ENCODE data around the gene RERG.
"Not testable (repeated sequence)": the region's sequence is repeated elsewhere in the genome, so short reads cannot be mapped to it uniquely, and the experiment has no call there.

RERG gene

GRCh38 chr12:15231493-15231892 is 10.3 kb upstream of the RERG start:
- no peaks in the 10 kb centered on the region for H3K9me3 Mint-ChIP-seq
- H3K36me3 Mint-ChIP-seq, result no peaks in the 10 kb centered on the region
- CTCF ChIA-PET, result interaction anchor here (1.5 to 3.2 kb wide), 2 partner anchors 10 to 22 kb away, joined by 3 to 18 read pairs; partner anchors contain the start of gene RERG
- H3K27me3 Mint-ChIP-seq, result peaks cover 17% of the 10 kb centered on the region
- H3K27ac Mint-ChIP-seq, result no peak overlapping the region
- DNase-seq, result no peak
- H3K4me1 Mint-ChIP-seq, result no peaks in the 10 kb centered on the region
- no peak overlapping the region for H3K4me3 Mint-ChIP-seq

GRCh38 chr12:15230751-15231150 is 9.5 kb upstream of the RERG start:
- no peaks in the 10 kb centered on the region for H3K36me3 Mint-ChIP-seq
- H3K27ac Mint-ChIP-seq, result no peak overlapping the region
- DNase-seq, result no peak
- no peak overlapping the region for H3K4me3 Mint-ChIP-seq
- CTCF ChIA-PET, result interaction anchor here (0.9 to 3.2 kb wide), 3 partner anchors 9 to 37 kb away, joined by 3 to 18 read pairs (median 3); partner anchors contain the start of gene RERG
- H3K9me3 Mint-ChIP-seq, result no peaks in the 10 kb centered on the region
- peaks cover 11% of the 10 kb centered on the region for H3K27me3 Mint-ChIP-seq
- H3K4me1 Mint-ChIP-seq, result no peaks in the 10 kb centered on the region

- H3K4me1 Mint-ChIP-seq, result no peaks in the 10 kb centered on the region
- DNase-seq, result no peak
- no peaks in the 10 kb centered on the region for H3K9me3 Mint-ChIP-seq
- no peak overlapping the region for H3K4me3 Mint-ChIP-seq
- no peak overlapping the region for H3K27ac Mint-ChIP-seq
- no peaks in the 10 kb centered on the region for H3K36me3 Mint-ChIP-seq
- peaks cover 11% of the 10 kb centered on the region for H3K27me3 Mint-ChIP-seq
- CTCF ChIA-PET, result interaction anchor here (0.9 to 3.2 kb wide), 4 partner anchors 9 to 354 kb away, joined by 3 to 18 read pairs (median 3); partner anchors contain the start of gene RERG
Measured at GRCh38 chr12:15230137-15230536, 8.9 kb upstream of the RERG start.

- H3K9me3 Mint-ChIP-seq, result no peaks in the 10 kb centered on the region
- H3K27me3 Mint-ChIP-seq, result peaks cover 9% of the 10 kb centered on the region
- no peak overlapping the region for H3K4me3 Mint-ChIP-seq
- no peaks in the 10 kb centered on the region for H3K4me1 Mint-ChIP-seq
- DNase-seq, result peak; percentile 54
- CTCF ChIA-PET, result interaction anchor here (0.5 to 1.3 kb wide), 5 partner anchors 43 to 631 kb away, joined by 3 to 7 read pairs (median 4); no protein-coding TSS in a partner anchor
- no peaks in the 10 kb centered on the region for H3K36me3 Mint-ChIP-seq
- H3K27ac Mint-ChIP-seq, result no peak overlapping the region
Measured at GRCh38 chr12:15227004-15227679, 5.9 kb upstream of the RERG start.

GRCh38 chr12:15225863-15226218 is 4.6 kb upstream of the RERG start:
- H3K9me3 Mint-ChIP-seq, CTCF ChIA-PET, DNase-seq, H3K36me3 Mint-ChIP-seq, H3K4me1 Mint-ChIP-seq, H3K4me3 Mint-ChIP-seq, H3K27ac Mint-ChIP-seq: not testable (repeated sequence)
- H3K27me3 Mint-ChIP-seq, result peaks cover 18% of the 10 kb centered on the region

GRCh38 chr12:15225136-15225862 is 4.1 kb upstream of the RERG start:
- CTCF ChIA-PET, result no interaction called here
- H3K36me3 Mint-ChIP-seq, result no peaks in the 10 kb centered on the region
- no peak overlapping the region for H3K27ac Mint-ChIP-seq
- DNase-seq, result no peak
- H3K27me3 Mint-ChIP-seq, result peaks cover 22% of the 10 kb centered on the region
- H3K4me1 Mint-ChIP-seq, result peaks cover 3% of the 10 kb centered on the region
- H3K9me3 Mint-ChIP-seq, result no peaks in the 10 kb centered on the region
- H3K4me3 Mint-ChIP-seq, result no peak overlapping the region

GRCh38 chr12:15222219-15222618 is 1.0 kb upstream of the RERG start:
- CTCF ChIA-PET, result interaction anchor here (0.8 to 3.4 kb wide), 23 partner anchors 9 to 498 kb away, joined by 3 to 18 read pairs (median 5); no protein-coding TSS in a partner anchor
- Mint-ChIP-seq H3K27ac (no peak overlapping the region), H3K27me3 (peaks cover 17% of the 10 kb centered on the region), H3K9me3 (no peaks in the 10 kb centered on the region), H3K36me3 (no peaks in the 10 kb centered on the region), H3K4me1 (peaks cover 3% of the 10 kb centered on the region), H3K4me3 (no peak overlapping the region)
- DNase-seq, result no peak

GRCh38 chr12:15220451-15220850 is 766 bp downstream of the RERG start:
- CTCF ChIA-PET, result interaction anchor here (0.6 to 3.4 kb wide), 23 partner anchors 10 to 504 kb away, joined by 3 to 18 read pairs (median 5); no protein-coding TSS in a partner anchor
- Mint-ChIP-seq H3K36me3 (no peaks in the 10 kb centered on the region), H3K4me3 (no peak overlapping the region), H3K27me3 (peaks cover 26% of the 10 kb centered on the region), H3K27ac (no peak overlapping the region), H3K9me3 (no peaks in the 10 kb centered on the region), H3K4me1 (peaks cover 3% of the 10 kb centered on the region)
- DNase-seq, result no peak

- H3K9me3 Mint-ChIP-seq, result no peaks in the 10 kb centered on the region
- CTCF ChIA-PET, result interaction anchor here (1.0 to 1.9 kb wide), 3 partner anchors 14 to 303 kb away, joined by 3 to 4 read pairs (median 3); no protein-coding TSS in a partner anchor
- peaks cover 30% of the 10 kb centered on the region for H3K27me3 Mint-ChIP-seq
- peaks cover 3% of the 10 kb centered on the region for H3K4me1 Mint-ChIP-seq
- no peak for DNase-seq
- H3K27ac Mint-ChIP-seq, result no peak overlapping the region
- no peaks in the 10 kb centered on the region for H3K36me3 Mint-ChIP-seq
- H3K4me3 Mint-ChIP-seq, result no peak overlapping the region
Measured at GRCh38 chr12:15218794-15219193, 2.4 kb downstream of the RERG start.

GRCh38 chr12:15216036-15216889 is 5.0 kb downstream of the RERG start:
- H3K27ac Mint-ChIP-seq, result no peak overlapping the region
- peaks cover 3% of the 10 kb centered on the region for H3K4me1 Mint-ChIP-seq
- peaks cover 21% of the 10 kb centered on the region for H3K27me3 Mint-ChIP-seq
- DNase-seq, result no peak
- no peaks in the 10 kb centered on the region for H3K36me3 Mint-ChIP-seq
- no peaks in the 10 kb centered on the region for H3K9me3 Mint-ChIP-seq
- CTCF ChIA-PET, result no interaction called here
- no peak overlapping the region for H3K4me3 Mint-ChIP-seq

- Mint-ChIP-seq H3K27me3 (peaks cover 13% of the 10 kb centered on the region), H3K27ac (no peak overlapping the region), H3K36me3 (no peaks in the 10 kb centered on the region), H3K9me3 (no peaks in the 10 kb centered on the region), H3K4me1 (no peaks in the 10 kb centered on the region), H3K4me3 (no peak overlapping the region)
- CTCF ChIA-PET, result no interaction called here
- DNase-seq, result no peak
Measured at GRCh38 chr12:15214851-15215601, 6.2 kb downstream of the RERG start.

- DNase-seq, result no peak
- Mint-ChIP-seq H3K27me3 (peaks cover 13% of the 10 kb centered on the region), H3K9me3 (no peaks in the 10 kb centered on the region), H3K4me1 (no peaks in the 10 kb centered on the region), H3K27ac (no peak overlapping the region), H3K36me3 (no peaks in the 10 kb centered on the region), H3K4me3 (no peak overlapping the region)
- CTCF ChIA-PET, result interaction anchor here (1.3 kb wide), 1 partner anchor 10 kb away, joined by 7 read pairs; no protein-coding TSS in a partner anchor
Measured at GRCh38 chr12:15212930-15213329, 8.3 kb downstream of the RERG start.

GRCh38 chr12:15209782-15210181 is 11.4 kb downstream of the RERG start:
- Mint-ChIP-seq H3K4me1 (no peaks in the 10 kb centered on the region), H3K36me3 (no peaks in the 10 kb centered on the region), H3K4me3 (no peak overlapping the region), H3K27me3 (no peaks in the 10 kb centered on the region), H3K9me3 (no peaks in the 10 kb centered on the region), H3K27ac (no peak overlapping the region)
- DNase-seq, result no peak
- CTCF ChIA-PET, result no interaction called here
